Upper lobe of left lung (tissue), 4 donors: ENCODE measurements around the gene KAT7.

Source experiments
- EP300 ChIP-seq, 4 donors: sonication (generic); formaldehyde crosslinking; IDR thresholded peaks; one replicate each; pipeline ENCODE4 v1.5.1; 2017; ENCODE audit warnings: antibody characterized with exemption in 4 of 4, control low read depth in 2 of 4
- POLR2A ChIP-seq, 4 donors: fragments of 450-650 bp; IDR thresholded peaks; one replicate each; pipeline ENCODE4 v1.5.1; 2016 to 2017; ENCODE audit warnings: antibody characterized with exemption in 4 of 4, mild to moderate bottlenecking in 2 of 4
- TF ChIP-seq, protein P1 (sequence below), 6 experiments: fragments of 450-650 bp in 4 of 6; fragments of 200-600 bp in 2 of 6; sonication (generic) in 2 of 6; IDR thresholded peaks; one replicate each; pipeline ENCODE4 v1.5.1; 2016 to 2019; ENCODE audit warnings: antibody characterized with exemption in 6 of 6

DNA sequence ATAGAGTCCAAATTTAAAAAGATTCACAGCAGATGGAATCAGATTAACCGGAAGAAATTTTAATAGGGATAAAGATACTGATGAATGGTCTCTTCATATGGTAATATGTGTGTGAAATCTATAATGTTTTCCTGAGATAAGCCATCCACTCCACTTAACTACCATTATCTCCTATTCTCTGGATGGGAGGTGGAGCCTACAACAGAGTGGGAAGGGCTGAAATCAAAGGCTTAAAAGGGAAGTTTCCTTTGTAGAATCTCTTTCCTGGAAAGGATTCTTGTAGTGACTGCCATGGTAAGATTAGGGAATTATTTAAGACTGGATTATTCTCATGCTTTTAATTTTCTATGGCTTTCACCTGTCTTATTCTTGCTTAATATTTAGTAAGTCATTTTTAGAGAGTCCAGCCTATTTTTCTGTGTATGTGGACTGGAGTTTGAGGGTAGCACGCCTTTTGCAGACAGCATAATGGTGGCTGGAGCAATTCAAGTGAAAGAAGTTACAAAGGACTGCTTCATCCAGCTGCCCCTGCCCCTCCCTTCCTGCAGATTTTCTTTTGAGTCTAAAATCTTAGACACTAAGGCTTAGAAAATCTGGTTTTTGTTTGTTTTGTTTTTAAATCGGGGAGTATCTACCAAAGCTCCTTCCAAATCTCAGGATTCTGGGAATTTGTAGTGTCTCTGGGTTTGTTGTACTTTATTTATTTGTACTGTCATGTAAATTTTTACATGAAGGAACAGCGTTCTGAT, 26.5 kb downstream of the KAT7 start:
- TF ChIP-seq POLR2A (IDR thresholded peaks at IDR 0.05) (no peak), EP300 (IDR thresholded peaks at IDR 0.05) (no peak)
- TF ChIP-seq, protein P1, sequence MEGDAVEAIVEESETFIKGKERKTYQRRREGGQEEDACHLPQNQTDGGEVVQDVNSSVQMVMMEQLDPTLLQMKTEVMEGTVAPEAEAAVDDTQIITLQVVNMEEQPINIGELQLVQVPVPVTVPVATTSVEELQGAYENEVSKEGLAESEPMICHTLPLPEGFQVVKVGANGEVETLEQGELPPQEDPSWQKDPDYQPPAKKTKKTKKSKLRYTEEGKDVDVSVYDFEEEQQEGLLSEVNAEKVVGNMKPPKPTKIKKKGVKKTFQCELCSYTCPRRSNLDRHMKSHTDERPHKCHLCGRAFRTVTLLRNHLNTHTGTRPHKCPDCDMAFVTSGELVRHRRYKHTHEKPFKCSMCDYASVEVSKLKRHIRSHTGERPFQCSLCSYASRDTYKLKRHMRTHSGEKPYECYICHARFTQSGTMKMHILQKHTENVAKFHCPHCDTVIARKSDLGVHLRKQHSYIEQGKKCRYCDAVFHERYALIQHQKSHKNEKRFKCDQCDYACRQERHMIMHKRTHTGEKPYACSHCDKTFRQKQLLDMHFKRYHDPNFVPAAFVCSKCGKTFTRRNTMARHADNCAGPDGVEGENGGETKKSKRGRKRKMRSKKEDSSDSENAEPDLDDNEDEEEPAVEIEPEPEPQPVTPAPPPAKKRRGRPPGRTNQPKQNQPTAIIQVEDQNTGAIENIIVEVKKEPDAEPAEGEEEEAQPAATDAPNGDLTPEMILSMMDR (IDR thresholded peaks at IDR 0.05), result no peak
